GM12872 (cell line): ENCODE measurements around the gene CUZD1.

Source experiments
- CTCF ChIP-seq: IDR thresholded peaks from 3 replicates; pipeline ENCODE4 v1.5.1; 2011; ENCODE audit warnings: low read depth, mild to moderate bottlenecking, low read length, moderate library complexity; ENCODE audit not compliant: insufficient read depth

CUZD1 gene

GRCh38 chr10:122849090-122849489 is 3.4 kb upstream of the CUZD1 start:
- no peak for TF ChIP-seq CTCF

GRCh38 chr10:122847782-122848604 is 2.3 kb upstream of the CUZD1 start:
- no peak for TF ChIP-seq CTCF

- TF ChIP-seq CTCF = no peak
Measured at GRCh38 chr10:122844146-122844545, 1.5 kb downstream of the CUZD1 start.

GRCh38 chr10:122841569-122841968 is 4.1 kb downstream of the CUZD1 start:
- TF ChIP-seq CTCF = no peak

GRCh38 chr10:122839505-122839904 is 6.2 kb downstream of the CUZD1 start:
- TF ChIP-seq CTCF = no peak

GRCh38 chr10:122838880-122839279 is 6.8 kb downstream of the CUZD1 start:
- no peak for TF ChIP-seq CTCF

- TF ChIP-seq CTCF = no peak
Measured at GRCh38 chr10:122835908-122836307, 9.7 kb downstream of the CUZD1 start.

GRCh38 chr10:122830965-122831353 is 14.7 kb downstream of the CUZD1 start:
- no peak for TF ChIP-seq CTCF
